Progenitor cell of endocrine pancreas (in vitro differentiated cells): Measurements from ENCODE around the gene CERT1. TPM values are rescaled to one million over a fixed set of nuclear protein-coding genes. Genes with fewer than 3 reads are reported as not detected.
"Not testable (repeated sequence)": the region's sequence is repeated elsewhere in the genome, so short reads cannot be mapped to it uniquely, and the experiment has no call there.

Experiments used
- DNase-seq: peaks from one replicate; pipeline ENCODE4 v3.0.0; 2021; ENCODE audit warnings: low spot score; ENCODE audit not compliant: unreplicated experiment
- H3K27ac Mint-ChIP-seq: 2 replicates; pipeline ENCODE4 v1.8.0; 2021; ENCODE audit warnings: mild to moderate bottlenecking, moderate library complexity, mixed read lengths
- H3K27me3 Mint-ChIP-seq: 2 replicates; pipeline ENCODE4 v1.8.0; 2021; ENCODE audit warnings: mixed read lengths
- H3K36me3 Mint-ChIP-seq: 2 replicates; pipeline ENCODE4 v1.8.0; 2022; ENCODE audit warnings: mixed read lengths; ENCODE audit not compliant: insufficient read depth
- H3K4me1 Mint-ChIP-seq: 2 replicates; pipeline ENCODE4 v1.8.0; 2021; ENCODE audit warnings: low read depth, mixed read lengths
- H3K4me3 Mint-ChIP-seq: 2 replicates; pipeline ENCODE4 v1.8.0; 2021; ENCODE audit warnings: low read depth, mild to moderate bottlenecking, moderate library complexity, mixed read lengths
- H3K9me3 Mint-ChIP-seq: 2 replicates; pipeline ENCODE4 v1.8.0; 2021; ENCODE audit warnings: low read depth, mixed read lengths
- CTCF ChIP-seq: fragments of 200-600 bp; sonication (generic); IDR thresholded peaks from one replicate; pipeline ENCODE4 v1.5.0; 2021; ENCODE audit warnings: antibody characterized with exemption, mild to moderate bottlenecking; ENCODE audit not compliant: unreplicated experiment
- total RNA-seq: library from RNA; stranded (reverse); gene quantifications from 2 replicates; pipeline ENCODE4 v1.2.1, GENCODE V29; 2021

CERT1 gene
- total RNA-seq, 1 donor from 2014 or later: 50.8 TPM

GRCh38 chr5:75498208-75498777, 13.1 kb downstream of the CERT1 start:
- Mint-ChIP-seq H3K9me3 (no peaks in the 10 kb centered on the region), H3K4me3 (no peak overlapping the region), H3K27ac (no peak overlapping the region), H3K27me3 (no peaks in the 10 kb centered on the region), H3K36me3 (peaks cover 20% of the 10 kb centered on the region), H3K4me1 (peaks cover 2% of the 10 kb centered on the region)
- no peak for TF ChIP-seq CTCF
- DNase-seq: no peak

DNA sequence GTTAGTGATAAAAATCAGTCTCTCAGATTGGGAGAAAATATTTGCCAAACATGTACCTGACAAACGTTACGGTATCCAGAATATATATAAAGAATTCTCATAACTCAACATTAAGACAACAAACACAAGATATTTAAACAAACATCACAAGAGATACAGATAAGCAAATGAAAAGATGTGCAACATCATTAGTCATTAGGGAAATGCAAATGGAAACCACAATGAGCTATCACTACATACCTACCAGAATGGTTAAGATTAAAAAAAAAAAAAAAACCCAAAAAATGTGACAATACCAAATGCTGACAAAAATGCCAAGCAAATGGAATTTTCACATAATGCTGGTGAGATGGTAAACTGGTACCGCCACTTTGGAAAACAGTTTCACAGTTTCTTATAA, 15.4 kb downstream of the CERT1 start:
- H3K4me1 Mint-ChIP-seq: peaks cover 2% of the 10 kb centered on the region
- no peak for DNase-seq
- peaks cover 3% of the 10 kb centered on the region for H3K9me3 Mint-ChIP-seq
- no peak for TF ChIP-seq CTCF
- H3K4me3 Mint-ChIP-seq: no peak overlapping the region
- H3K27ac Mint-ChIP-seq: no peak overlapping the region
- H3K27me3 Mint-ChIP-seq: no peaks in the 10 kb centered on the region
- peaks cover 32% of the 10 kb centered on the region for H3K36me3 Mint-ChIP-seq

DNA sequence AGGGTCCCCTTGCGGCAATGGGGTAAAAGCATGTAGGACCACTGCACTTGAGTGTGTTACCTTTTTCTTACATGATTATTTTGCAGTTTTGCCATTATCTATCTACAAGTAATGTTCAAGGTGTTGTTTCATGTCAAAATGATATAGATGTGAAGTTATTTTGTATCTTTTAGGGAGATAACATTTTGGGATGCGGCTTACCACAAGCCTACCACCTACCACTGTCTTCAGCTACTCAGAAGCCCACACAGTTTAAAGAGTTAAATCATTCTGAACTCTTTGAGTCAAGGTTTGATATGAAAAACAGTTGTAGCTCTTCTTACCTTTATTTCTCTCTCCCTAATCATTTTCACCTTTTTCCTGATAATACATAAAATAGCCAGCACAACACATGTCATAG, 19.8 kb downstream of the CERT1 start:
- Mint-ChIP-seq H3K4me3 (no peak overlapping the region), H3K27me3 (no peaks in the 10 kb centered on the region), H3K9me3 (peaks cover 34% of the 10 kb centered on the region), H3K27ac (no peak overlapping the region), H3K36me3 (peaks cover 43% of the 10 kb centered on the region), H3K4me1 (no peaks in the 10 kb centered on the region)
- TF ChIP-seq CTCF: no peak
- no peak for DNase-seq

GRCh38 chr5:75489847-75490246, 21.6 kb downstream of the CERT1 start:
- peaks cover 59% of the 10 kb centered on the region for H3K36me3 Mint-ChIP-seq
- H3K4me3 Mint-ChIP-seq, H3K4me1 Mint-ChIP-seq, H3K27me3 Mint-ChIP-seq, DNase-seq, H3K27ac Mint-ChIP-seq: not testable (repeated sequence)
- peaks cover 51% of the 10 kb centered on the region for H3K9me3 Mint-ChIP-seq

GRCh38 chr5:75484605-75485004, 26.8 kb downstream of the CERT1 start:
- no peak overlapping the region for H3K27ac Mint-ChIP-seq
- H3K4me3 Mint-ChIP-seq: no peak overlapping the region
- peaks cover 48% of the 10 kb centered on the region for H3K36me3 Mint-ChIP-seq
- no peak for DNase-seq
- no peaks in the 10 kb centered on the region for H3K27me3 Mint-ChIP-seq
- no peaks in the 10 kb centered on the region for H3K4me1 Mint-ChIP-seq
- H3K9me3 Mint-ChIP-seq: peaks cover 50% of the 10 kb centered on the region
- no peak for TF ChIP-seq CTCF

GRCh38 chr5:75482482-75482881, 28.9 kb downstream of the CERT1 start:
- H3K4me1 Mint-ChIP-seq: no peaks in the 10 kb centered on the region
- no peak for TF ChIP-seq CTCF
- peaks cover 36% of the 10 kb centered on the region for H3K9me3 Mint-ChIP-seq
- no peak overlapping the region for H3K27ac Mint-ChIP-seq
- H3K36me3 Mint-ChIP-seq: peaks cover 35% of the 10 kb centered on the region
- no peak for DNase-seq
- H3K4me3 Mint-ChIP-seq: no peak overlapping the region
- H3K27me3 Mint-ChIP-seq: no peaks in the 10 kb centered on the region
